AG09309 (cell line): ENCODE data around the gene TEX29.

Experiments used
- DNase-seq: peaks from one replicate; pipeline ENCODE4 v3.0.0-alpha.2; 2010; ENCODE audit warnings: low read depth
- H3K4me3 ChIP-seq: 2 replicates; pipeline ENCODE4 v1.5.1; 2011; ENCODE audit warnings: mild to moderate bottlenecking, low read depth, low read length, moderate library complexity; ENCODE audit not compliant: control insufficient read depth
- CTCF ChIP-seq: IDR thresholded peaks from 2 replicates; pipeline ENCODE4 v1.5.1; 2011; ENCODE audit warnings: mild to moderate bottlenecking, low read depth, low read length, inconsistent platforms; ENCODE audit not compliant: insufficient read depth, control insufficient read depth; ENCODE audit errors: missing control alignments

The TEX29 gene

GRCh38 chr13:111278743-111279652 lies 41.4 kb upstream of the TEX29 start:
- TF ChIP-seq CTCF, result no peak
- H3K4me3 ChIP-seq, result no peak overlapping the region
- no peak for DNase-seq

DNA sequence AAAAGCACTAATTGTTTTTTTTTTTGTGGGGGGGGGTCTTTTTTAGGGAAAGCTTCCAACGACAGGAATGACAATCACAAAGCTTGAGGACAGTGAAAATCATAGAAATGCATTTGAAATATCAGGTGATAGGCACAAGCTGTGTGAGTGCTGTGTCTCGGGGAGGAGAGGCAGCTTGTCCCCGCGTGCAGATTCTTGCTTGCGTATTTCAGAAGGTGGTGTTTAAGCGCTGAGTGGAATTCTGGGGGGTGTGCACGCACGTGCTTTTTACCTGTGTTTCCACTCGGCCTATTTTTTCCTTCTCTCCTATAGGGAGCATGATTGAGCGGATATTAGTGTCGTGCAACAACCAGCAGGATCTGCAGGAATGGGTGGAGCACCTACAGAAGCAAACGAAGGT lies 40.2 kb upstream of the TEX29 start:
- no peak for TF ChIP-seq CTCF
- DNase-seq, result no peak
- no peak overlapping the region for H3K4me3 ChIP-seq

DNA sequence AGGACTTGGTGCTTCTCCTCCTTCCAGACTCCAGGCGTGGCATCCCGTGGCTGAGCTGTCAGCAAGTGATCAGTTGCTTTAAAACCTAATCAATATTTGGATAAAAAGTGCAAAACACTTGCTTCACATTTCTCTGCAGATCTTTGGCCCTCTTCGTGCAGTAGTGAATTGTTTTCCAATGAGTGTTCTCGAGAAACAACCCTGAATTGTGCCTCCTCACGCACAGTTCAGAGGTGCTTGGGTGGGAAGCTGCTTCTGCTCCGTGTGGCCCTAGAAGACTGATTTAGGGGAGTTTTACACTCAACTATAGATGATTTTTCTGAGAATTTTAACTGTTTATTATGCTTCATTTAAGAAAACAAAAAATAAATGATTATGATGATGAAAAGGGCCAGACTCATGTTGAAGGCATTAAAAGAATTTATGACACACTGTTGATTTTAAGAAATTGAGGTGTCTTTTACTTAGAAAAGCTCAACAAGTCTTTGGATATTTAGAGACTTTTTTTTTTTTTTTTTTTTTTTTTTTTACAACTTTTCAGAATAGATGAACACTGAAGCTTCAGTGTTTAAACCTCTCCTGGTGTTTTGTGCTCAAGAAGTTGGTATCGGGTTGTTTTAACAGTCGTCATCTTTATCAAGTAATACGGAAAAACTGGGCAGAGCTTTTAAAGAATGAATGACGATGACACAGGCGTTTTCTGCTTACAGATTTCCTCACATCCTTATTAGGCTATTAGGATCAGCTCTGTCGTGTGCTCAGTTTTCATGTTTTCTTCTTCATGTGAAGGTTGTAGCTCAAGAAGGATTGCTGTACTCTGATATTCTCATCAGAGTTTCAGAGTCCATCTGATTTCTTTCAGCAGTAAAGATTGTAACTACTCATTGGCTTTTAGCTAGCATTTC lies 39.5 kb upstream of the TEX29 start:
- DNase-seq, result peak; percentile 4
- TF ChIP-seq CTCF, result no peak
- no peak overlapping the region for H3K4me3 ChIP-seq

GRCh38 chr13:111281751-111282311 lies 38.6 kb upstream of the TEX29 start:
- peak; percentile 7 for DNase-seq

DNA sequence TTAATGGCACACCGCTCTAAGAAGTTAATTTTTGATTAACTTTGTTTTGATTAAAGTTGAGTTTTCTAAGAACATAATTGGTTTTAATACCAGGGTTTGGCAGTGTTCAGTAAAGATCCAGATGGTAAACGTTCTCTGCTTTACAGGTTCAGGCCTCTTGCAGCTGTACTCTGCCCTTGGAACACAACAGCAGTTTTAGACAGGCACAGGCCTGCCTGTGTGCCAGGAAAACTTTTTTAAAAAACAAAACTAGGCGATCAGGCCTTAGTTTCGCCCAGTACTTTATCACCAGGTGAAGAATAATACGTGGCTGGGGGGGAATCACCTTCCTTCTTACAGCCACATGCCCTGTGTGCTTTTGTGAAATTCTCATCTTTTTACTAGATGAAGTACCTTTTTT lies 38.0 kb upstream of the TEX29 start:
- no peak for TF ChIP-seq CTCF
- DNase-seq, result no peak
- H3K4me3 ChIP-seq, result no peak overlapping the region

More at GRCh38 chr13:111281751-111282311, 38.6 kb upstream of the TEX29 start:
- H3K4me3 ChIP-seq, result no peak overlapping the region
- TF ChIP-seq CTCF, result no peak

GRCh38 chr13:111282997-111283396 lies 37.4 kb upstream of the TEX29 start:
- no peak overlapping the region for H3K4me3 ChIP-seq
- no peak for DNase-seq
- no peak for TF ChIP-seq CTCF
